ENCODE results near the gene UBE2E2.

DNA sequence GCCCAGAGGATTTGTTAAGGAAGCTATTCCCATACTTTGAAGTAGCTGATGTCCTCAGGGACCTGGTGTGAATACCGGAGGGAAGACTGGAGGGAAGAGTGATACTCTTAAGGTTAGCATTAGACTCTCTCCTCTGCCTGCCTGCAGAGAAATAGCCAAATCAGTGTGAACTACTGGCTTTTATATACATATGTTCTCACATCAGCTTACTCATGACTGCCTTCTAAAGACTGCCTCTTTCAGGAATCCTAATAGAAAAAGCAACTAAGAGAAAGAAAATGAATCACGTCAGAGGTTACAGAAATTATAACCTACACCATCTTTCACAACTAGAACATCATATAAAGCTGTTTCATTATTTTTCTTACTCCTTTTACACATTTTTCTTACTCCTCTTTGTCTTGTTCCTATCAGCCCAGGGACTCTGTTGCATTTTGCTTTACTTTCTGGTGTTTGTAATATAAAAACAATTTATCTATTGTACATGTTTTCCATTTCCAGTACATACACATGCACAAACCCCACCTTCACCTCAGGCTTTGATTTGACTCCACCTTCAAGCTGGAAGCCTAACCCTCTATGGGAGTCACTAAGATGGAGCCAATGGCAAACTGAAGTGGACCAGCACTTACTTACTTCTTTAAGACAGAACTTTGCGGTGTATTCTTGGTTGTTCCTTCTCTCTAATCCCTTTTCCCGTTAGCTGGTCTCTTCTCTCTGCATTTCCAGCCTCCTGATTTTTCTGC, 345.0 kb downstream of the UBE2E2 start:
- no peak for TF ChIP-seq EZH2 (IDR thresholded peaks at IDR 0.05; ENCODE audit: borderline replicate concordance, low read length)
- TF ChIP-seq, protein P1, sequence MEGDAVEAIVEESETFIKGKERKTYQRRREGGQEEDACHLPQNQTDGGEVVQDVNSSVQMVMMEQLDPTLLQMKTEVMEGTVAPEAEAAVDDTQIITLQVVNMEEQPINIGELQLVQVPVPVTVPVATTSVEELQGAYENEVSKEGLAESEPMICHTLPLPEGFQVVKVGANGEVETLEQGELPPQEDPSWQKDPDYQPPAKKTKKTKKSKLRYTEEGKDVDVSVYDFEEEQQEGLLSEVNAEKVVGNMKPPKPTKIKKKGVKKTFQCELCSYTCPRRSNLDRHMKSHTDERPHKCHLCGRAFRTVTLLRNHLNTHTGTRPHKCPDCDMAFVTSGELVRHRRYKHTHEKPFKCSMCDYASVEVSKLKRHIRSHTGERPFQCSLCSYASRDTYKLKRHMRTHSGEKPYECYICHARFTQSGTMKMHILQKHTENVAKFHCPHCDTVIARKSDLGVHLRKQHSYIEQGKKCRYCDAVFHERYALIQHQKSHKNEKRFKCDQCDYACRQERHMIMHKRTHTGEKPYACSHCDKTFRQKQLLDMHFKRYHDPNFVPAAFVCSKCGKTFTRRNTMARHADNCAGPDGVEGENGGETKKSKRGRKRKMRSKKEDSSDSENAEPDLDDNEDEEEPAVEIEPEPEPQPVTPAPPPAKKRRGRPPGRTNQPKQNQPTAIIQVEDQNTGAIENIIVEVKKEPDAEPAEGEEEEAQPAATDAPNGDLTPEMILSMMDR (IDR thresholded peaks at IDR 0.05; ENCODE audit: low read length): no peak
